ENCODE measurements around the gene HDAC11.
"Not testable (repeated sequence)": the region's sequence is repeated elsewhere in the genome, so short reads cannot be mapped to it uniquely, and the experiment has no call there.

The HDAC11 gene

GRCh38 chr3:13470894-13471574 is 9.1 kb upstream of the HDAC11 start:
- no peak for DNase-seq

GRCh38 chr3:13472286-13472685 is 7.8 kb upstream of the HDAC11 start:
- no peak for DNase-seq

- no peak for DNase-seq
Observed at GRCh38 chr3:13473020-13473419, 7.1 kb upstream of the HDAC11 start.

DNA sequence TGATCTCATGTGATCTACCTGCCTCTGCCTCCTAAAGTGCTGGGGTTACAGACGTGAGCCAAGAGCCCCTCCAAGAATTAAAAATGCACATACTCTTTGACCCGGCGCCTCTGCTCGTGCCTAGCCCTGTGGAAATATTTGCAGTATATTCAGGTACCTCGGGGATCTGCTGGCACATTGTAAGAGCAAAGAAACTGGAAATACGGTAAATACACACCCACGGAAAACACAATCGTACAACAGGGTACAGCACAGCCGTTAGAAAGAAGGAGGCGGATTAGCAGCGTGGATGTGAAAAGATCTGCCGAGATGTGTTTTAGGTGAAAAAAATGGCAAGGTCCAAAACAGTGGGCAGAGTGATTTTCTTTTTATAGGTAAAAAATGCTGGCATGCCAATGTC is 6.1 kb upstream of the HDAC11 start:
- DNase-seq: no peak

DNA sequence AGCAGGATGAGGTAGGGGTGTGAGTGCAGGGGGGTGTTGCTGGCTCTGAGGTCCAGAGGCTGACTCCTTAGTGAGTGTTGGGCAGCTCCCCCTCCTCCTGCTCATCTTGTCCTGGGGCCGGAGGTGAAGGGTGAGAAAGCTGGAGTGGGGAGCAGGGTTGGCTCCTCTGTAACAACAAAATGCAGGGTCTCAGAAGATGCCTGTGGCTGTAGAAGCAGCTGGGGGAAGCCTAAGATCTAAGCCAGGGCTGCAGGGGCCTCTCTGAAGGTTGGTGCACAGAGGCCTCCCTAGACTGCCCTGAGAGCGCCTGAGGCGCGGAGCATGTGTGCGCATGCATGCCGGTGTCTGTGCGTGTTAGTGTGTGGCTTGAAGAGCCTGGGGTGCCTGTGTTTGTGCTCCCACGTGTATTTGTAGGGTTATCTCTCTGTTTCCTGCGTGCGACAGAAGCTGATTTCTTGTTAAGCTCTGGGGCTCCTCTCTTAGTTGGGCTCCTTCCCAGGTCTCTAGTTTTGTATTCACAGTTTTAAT is 5.3 kb upstream of the HDAC11 start:
- DNase-seq: no peak

DNA sequence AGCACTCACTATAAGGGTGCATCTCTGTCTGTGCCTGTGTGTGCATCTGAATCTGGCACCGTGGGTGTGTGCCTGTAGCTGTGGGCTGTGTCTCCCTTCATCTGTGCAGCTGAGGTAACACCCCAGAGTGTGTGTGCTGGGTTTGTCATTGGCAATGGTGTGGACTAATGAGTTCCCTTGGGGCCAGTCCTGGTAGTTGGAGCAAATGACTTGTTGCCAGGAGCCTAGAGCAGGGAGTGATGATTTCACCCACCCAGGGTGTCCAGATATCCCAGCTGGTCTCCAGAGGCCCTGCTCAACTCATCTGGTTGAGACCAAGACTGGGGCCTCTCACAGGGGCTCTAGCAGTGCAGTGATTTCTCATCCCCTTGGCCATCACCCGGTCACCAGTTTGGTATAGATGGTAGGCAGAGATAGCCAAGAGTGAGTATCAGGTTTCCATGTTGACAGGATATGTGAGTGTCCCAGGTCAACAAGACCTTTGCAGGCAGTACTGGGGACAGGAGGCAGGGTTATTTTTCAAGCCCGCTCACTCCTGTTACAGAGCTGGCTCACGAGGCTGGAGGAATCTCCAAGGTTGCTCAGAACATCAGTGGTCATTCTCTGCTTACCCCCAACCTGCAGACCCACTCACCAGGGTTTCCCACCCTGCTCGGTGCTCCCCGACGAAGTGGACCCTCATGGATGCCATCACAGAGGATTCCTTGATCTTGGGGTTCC is 4.1 kb upstream of the HDAC11 start:
- DNase-seq: no peak

DNA sequence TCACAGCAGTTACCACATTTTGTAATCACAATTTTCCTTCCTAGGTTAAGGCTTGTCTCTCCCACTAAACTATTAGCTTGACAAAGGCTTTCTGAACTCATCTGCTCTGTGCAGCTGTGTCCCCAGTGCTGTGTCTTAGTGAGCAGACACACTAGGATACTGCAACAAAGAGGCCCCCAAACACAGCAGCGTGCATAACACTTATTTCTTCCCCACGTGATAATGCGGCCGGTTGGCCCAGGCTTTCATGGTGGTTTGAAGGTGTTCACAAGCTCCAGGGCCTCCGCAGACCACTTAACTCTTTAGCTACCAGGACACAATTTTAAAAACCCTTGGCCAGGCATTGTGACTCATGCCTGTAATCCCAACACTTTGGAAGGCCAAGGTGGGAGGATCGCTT is 2.2 kb upstream of the HDAC11 start:
- DNase-seq: no peak

DNA sequence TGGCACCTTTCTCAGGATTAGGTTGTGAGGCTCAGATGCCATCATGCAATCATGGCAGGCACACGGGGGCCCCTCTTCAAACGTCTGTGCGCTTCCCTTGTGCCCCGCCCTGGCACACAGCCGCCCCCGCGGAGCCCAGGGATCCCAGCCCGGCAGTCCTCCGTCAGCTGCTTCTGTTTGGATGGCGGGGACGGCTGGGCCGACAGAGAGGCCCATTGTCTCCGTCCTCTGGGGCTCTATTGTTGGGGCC is 849 bp upstream of the HDAC11 start:
- DNase-seq: peak; percentile 67

DNA sequence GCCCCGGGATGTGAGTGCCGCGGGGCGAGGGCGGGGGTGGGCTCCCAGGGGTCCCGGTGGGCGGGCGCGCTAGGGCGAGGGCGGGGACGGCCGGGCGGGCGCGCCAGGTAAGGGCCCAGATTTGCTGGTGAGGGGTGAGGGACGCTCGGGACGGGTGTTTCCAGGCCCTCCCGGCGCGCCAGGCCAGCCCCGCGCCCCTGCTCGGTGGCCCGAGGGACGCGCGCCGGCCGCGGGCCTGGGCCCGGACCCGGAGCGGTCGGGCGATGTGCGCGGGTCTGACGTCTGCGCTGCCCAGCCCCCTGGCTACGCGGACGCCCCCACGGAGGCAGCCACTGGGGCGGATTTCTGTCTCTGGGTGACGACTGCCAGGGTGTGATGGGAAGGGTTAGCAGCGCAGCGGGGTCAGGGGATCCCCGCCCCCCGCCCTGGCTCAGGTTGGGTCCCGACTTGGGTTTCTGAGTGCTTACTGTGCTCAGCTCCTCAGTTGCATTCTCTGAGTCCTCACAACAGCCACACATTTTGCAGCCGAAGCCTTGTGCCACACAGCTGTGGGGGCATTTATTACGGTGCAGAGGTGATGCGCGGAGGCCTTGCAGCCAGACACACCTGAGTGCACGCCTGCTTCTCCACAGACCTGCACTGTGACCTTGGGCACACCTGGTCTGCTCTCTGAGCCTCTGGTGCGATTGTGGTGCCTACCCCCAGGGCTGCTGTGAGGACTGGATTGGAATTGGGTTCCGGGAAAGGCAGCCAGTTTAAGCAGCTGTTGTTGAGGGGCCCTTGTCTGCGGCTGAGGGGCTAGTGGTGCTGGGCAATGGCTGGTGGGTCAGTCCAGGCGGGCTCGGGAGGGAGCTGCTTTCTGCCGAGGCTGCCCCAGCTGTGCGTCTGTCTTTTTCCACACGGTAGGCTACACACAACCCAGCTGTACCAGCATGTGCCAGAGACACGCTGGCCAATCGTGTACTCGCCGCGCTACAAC is 523 bp downstream of the HDAC11 start:
- peak; percentile 32 for DNase-seq

- DNase-seq: no peak
Observed at GRCh38 chr3:13482106-13482690, 2.1 kb downstream of the HDAC11 start.

DNA sequence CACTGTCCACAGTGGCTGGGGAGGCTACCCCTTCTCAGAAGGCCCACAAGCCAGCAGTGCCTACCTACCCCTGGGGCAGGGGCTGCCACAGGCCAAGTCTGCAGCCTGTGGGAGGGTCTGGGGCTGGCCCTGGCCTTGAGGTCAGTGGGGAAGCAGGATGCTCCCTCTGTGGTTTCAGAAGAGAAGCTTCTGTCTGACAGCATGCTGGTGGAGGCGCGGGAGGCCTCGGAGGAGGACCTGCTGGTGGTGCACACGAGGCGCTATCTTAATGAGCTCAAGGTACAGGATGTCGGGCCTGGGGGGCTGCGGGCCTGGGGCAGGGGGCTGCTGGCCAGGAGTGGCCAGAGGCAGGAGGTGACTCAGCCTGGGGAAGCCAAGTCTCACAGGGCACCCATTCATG is 3.2 kb downstream of the HDAC11 start:
- DNase-seq: no peak

DNA sequence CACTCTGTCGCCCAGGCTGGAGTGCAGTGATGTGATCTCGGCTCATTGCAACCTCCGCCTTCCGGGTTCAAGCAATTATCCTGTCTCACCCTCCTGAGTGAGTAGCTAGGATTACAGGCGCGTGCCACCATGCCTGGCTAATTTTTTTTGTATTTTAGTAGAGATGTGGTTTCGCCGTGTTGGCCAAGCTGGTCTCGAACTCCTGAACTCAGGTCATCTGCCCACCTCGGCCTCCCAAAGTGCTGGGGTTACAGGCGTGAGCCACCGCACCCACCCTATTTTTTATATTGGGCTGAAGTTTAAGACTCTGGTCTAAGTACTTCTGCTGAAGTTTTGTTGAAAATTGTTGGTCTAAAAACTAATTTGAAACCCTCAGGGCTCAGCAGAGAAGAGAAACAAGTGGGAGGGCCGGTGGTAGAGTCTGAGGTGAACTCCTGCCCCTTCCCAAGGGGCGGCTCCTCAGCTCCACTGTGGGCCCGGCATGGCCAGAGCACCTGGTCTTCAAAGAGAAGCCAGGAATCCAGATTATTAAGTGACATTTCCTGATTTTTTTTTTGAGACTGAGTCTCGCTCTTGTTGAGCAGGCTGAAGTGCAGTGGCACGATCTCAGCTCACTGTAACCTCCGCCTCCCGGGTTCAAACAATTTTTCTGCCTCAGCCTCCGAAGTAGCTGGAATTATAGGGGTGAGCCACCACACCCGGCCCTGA is 4.0 kb downstream of the HDAC11 start:
- no peak for DNase-seq

DNA sequence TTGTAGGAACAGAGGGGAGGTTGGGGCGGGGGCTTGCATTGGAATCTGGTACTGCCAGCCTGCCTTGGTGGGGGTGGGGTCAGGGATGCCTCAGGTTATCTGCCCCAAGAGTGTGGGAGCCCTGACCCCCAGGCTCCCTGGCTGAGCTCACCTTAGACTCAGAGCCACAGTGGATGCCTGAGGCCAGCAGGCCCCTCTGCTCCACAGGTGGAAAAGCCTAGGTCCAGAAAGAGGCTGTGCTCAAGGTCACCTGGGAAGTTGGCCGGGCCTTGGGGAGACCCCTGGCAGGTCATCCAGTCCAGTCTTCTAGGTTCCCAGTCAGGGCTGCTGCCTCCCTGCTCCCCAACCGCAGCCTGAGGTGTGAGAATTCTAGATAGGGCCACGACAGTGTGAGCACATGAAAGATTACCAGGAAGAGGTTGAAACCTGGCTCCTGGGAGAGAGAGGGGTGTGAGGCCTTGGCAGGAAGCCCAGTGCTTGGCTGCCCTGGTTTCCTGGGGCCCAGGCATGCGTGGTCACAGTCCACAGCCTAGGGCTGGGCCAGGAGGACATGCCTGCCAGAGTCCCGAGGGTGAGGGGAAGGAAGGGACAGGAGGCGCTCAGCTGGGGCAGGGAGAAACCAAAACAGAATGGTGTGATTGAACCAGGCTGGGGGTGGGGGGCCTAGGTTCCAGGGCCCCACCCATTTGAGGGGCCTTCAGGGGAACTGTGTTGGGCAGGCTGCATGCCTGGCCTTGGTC is 4.9 kb downstream of the HDAC11 start:
- no peak for DNase-seq

DNA sequence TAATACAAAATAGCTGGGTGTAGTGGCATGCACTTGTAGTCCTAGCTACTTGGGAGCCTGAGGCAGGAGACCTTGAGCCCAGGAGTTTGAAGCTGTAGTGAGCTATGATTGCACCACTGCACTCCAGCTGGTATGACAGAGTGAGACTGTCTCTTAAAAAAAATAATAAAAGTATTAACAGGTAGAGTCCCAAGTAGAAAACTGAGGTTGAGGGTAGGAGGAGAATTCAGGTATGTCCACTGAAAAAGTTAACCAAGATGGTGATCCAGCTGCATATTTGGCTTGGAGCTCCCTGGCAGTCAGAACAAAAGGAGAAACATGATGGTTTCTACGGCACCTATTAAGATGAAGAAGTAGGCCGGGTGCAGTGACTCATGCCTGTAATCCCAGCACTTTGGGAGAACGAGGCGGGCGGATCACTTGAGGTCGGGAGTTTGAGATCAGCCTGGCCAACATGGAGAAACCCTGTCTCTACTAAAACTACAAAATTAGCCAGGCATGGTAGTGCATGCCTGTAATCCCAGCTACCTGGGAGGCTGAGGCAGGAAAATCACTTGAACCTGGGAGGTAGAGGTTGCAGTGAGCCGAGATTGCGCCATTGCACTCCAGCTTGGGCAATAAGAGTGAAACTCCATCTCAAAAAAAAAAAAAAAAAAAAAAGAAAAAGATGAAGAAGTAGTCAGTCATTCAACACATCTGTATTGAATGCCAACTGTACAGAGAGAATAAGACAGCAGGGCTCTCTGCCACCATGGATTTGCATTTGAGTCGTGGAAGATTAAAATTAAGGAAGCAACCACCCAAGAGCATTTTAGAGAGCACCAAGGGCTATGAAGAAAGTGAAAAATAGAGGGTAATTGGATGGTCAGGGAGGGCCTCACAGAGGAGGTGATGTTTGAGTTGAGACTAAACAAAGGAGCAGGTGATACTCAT is 5.8 kb downstream of the HDAC11 start:
- not testable (repeated sequence) for DNase-seq

GRCh38 chr3:13487403-13487802 is 7.3 kb downstream of the HDAC11 start:
- no peak for DNase-seq

- DNase-seq: no peak
Observed at GRCh38 chr3:13491206-13491974, 11.3 kb downstream of the HDAC11 start.

DNA sequence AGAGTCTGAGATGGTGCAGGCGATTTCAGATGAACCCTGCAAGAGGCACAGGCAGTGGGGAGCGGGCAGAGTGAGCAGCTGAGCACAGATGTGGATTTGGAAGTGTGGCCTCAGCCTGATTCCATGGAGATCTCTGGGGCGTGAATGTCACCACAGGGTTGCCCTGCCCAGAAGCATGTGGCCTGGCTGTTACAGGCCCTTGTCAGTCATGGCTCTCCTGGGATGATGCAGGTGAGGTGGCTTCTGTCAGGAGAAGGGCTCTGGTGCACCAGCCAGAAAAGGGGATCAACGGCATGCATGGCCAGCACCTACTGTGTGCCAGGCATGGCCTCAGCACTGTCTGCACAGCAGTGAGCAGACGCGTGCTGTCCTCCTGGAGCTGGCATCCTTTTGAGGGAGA is 11.9 kb downstream of the HDAC11 start:
- DNase-seq: no peak

DNA sequence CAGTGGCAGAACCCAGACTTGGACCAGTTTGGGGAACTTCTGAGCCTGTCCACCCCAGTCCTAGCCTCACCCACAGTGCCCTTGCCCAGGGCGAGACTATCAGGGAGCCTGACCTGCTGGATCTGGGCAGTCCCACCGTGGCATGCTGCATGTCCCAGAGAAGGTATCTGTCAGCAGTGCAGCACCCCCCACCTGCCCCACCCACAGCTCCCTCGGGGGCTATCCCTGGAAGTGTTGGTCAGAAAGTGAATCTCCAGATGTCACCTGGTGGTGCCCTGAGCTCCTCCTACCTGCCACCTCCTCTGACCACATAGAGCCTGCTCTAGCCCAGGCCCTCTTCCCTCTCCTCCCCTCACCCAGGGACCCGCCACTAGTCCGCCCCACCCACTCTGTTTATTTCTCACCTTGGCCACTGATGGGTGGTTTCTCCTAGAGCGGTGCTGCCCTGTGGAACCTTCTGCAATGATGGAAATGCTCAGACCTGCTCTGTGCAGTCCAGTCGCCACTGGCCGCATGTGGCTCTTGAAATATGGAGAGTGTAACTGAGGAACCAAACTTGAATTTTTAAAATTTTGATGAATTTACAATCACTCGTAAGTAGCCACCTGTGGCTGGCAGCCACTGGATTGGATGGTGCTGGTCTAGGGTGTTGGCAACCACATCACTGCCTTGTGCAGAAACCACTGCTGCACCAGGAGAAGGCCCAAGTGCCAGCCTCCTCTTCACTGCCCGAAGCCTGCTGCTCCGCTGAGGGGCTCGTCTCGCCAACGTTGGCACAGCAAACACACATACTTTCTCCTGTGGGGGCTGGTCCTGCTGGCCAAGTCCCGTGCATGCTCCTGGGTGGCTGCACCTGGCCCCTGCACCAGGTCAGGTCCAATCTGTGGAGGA is 13.1 kb downstream of the HDAC11 start:
- DNase-seq: no peak

All from activated CD4-positive, alpha-beta T cell treated with anti-CD3 and anti-CD28 coated beads for 48 hours (primary cell).